ENCODE data around the gene URB2. TPM values are rescaled to one million over a fixed set of nuclear protein-coding genes. Genes with fewer than 3 reads are reported as not detected.
"Not testable (repeated sequence)": the region's sequence is repeated elsewhere in the genome, so short reads cannot be mapped to it uniquely, and the experiment has no call there.

URB2 gene
- total RNA-seq, 1 donor from 2014 or later: 9.7 TPM

- H3K27me3 ChIP-seq (ENCODE audit: insufficient read depth, low read length); H2AFZ ChIP-seq (ENCODE audit: low read depth, low read length); H3K27me3 Mint-ChIP-seq (ENCODE audit: low read depth, unreplicated experiment); H3K36me3 Mint-ChIP-seq (ENCODE audit: low read depth, unreplicated experiment); H3K27ac Mint-ChIP-seq (ENCODE audit: unreplicated experiment); H3K79me2 ChIP-seq (ENCODE audit: insufficient read depth, low read length); FAIRE-seq; H4K20me1 ChIP-seq (ENCODE audit: insufficient read depth, low read length); H3K36me3 ChIP-seq (ENCODE audit: insufficient read depth, low read length); H3K4me3 Mint-ChIP-seq (ENCODE audit: unreplicated experiment); H3K27ac ChIP-seq (ENCODE audit: low read depth, low read length); H3K4me3 ChIP-seq (ENCODE audit: insufficient read depth, low read depth, low read length); H3K4me1 ChIP-seq (ENCODE audit: insufficient read depth, low read length); H3K9me3 ChIP-seq (ENCODE audit: insufficient read depth, low read depth, low read length); DNase-seq (ENCODE audit: low read depth); H3K4me2 ChIP-seq (ENCODE audit: low read length); H3K9ac ChIP-seq (ENCODE audit: low read length): not testable (repeated sequence)
- Mint-ChIP-seq H3K9me3 (ENCODE audit: unreplicated experiment) (peaks cover 11% of the 10 kb centered on the region), H3K4me1 (ENCODE audit: low read depth, unreplicated experiment) (peaks cover 30% of the 10 kb centered on the region)
Observed at GRCh38 chr1:229707127-229707526, 81.1 kb downstream of the URB2 start.

- H3K9me3 ChIP-seq (ENCODE audit: insufficient read depth, low read depth, low read length): no peaks in the 10 kb centered on the region
- H3K27me3 ChIP-seq (ENCODE audit: insufficient read depth, low read length): no peaks in the 10 kb centered on the region
- peaks cover 11% of the 10 kb centered on the region for H3K9me3 Mint-ChIP-seq (ENCODE audit: unreplicated experiment)
- peak overlapping the region; percentile 36 for H3K27ac Mint-ChIP-seq (ENCODE audit: unreplicated experiment)
- TF ChIP-seq CTCF (IDR thresholded peaks at IDR 0.05; ENCODE audit: insufficient read depth, low read depth, low read length): no peak
- no peak for TF ChIP-seq EZH2 (IDR thresholded peaks at IDR 0.05; ENCODE audit: insufficient read depth, low read length)
- no peaks in the 10 kb centered on the region for H3K27me3 Mint-ChIP-seq (ENCODE audit: low read depth, unreplicated experiment)
- no peak for DNase-seq (ENCODE audit: low read depth)
- peaks cover 2% of the 10 kb centered on the region for H3K36me3 Mint-ChIP-seq (ENCODE audit: low read depth, unreplicated experiment)
- H3K4me1 Mint-ChIP-seq (ENCODE audit: low read depth, unreplicated experiment): peaks cover 31% of the 10 kb centered on the region
- H3K4me3 ChIP-seq (ENCODE audit: insufficient read depth, low read depth, low read length): no peak overlapping the region
- no peak overlapping the region for H3K9ac ChIP-seq (ENCODE audit: low read length)
- H3K4me2 ChIP-seq (ENCODE audit: low read length): no peak overlapping the region
- FAIRE-seq: no peak
- H3K79me2 ChIP-seq (ENCODE audit: insufficient read depth, low read length): no peaks in the 10 kb centered on the region
- no peak overlapping the region for H3K27ac ChIP-seq (ENCODE audit: low read depth, low read length)
- H3K4me3 Mint-ChIP-seq (ENCODE audit: unreplicated experiment): no peak overlapping the region
- H3K4me1 ChIP-seq (ENCODE audit: insufficient read depth, low read length): peaks cover 4% of the 10 kb centered on the region
- no peaks in the 10 kb centered on the region for H4K20me1 ChIP-seq (ENCODE audit: insufficient read depth, low read length)
- no peaks in the 10 kb centered on the region for H3K36me3 ChIP-seq (ENCODE audit: insufficient read depth, low read length)
- H2AFZ ChIP-seq (ENCODE audit: low read depth, low read length): no peak overlapping the region
Observed at GRCh38 chr1:229709500-229710013, 83.5 kb downstream of the URB2 start.

Other genes starting within 250 kb of the URB2 start
- gene ACTA1, start 192.2 kb upstream of the URB2 start, total RNA-seq: 16.2 and 19.0 TPM in 2 replicates
- 34.4 and 35.1 TPM in 2 replicates for gene NUP133, start 117.9 kb upstream of the URB2 start, total RNA-seq
- 16.4 and 19.7 TPM in 2 replicates for gene ABCB10, start 67.5 kb upstream of the URB2 start, total RNA-seq
- gene TAF5L, start 125 bp upstream of the URB2 start, total RNA-seq: 23.5 and 26.7 TPM in 2 replicates